GM19468 (cell line): ENCODE data around the gene METTL23.

Experiments
- ATAC-seq: cut with Tn5 transposase; IDR thresholded peaks from one replicate; pipeline ENCODE4 v1.9.1; 2021; ENCODE audit warnings: mild to moderate bottlenecking, moderate library complexity, moderate number of reproducible peaks; ENCODE audit not compliant: unreplicated experiment; ENCODE audit errors: extremely low read depth

Gene METTL23

GRCh38 chr17:76752006-76752405 is 25.4 kb downstream of the METTL23 start:
- ATAC-seq: no peak

DNA sequence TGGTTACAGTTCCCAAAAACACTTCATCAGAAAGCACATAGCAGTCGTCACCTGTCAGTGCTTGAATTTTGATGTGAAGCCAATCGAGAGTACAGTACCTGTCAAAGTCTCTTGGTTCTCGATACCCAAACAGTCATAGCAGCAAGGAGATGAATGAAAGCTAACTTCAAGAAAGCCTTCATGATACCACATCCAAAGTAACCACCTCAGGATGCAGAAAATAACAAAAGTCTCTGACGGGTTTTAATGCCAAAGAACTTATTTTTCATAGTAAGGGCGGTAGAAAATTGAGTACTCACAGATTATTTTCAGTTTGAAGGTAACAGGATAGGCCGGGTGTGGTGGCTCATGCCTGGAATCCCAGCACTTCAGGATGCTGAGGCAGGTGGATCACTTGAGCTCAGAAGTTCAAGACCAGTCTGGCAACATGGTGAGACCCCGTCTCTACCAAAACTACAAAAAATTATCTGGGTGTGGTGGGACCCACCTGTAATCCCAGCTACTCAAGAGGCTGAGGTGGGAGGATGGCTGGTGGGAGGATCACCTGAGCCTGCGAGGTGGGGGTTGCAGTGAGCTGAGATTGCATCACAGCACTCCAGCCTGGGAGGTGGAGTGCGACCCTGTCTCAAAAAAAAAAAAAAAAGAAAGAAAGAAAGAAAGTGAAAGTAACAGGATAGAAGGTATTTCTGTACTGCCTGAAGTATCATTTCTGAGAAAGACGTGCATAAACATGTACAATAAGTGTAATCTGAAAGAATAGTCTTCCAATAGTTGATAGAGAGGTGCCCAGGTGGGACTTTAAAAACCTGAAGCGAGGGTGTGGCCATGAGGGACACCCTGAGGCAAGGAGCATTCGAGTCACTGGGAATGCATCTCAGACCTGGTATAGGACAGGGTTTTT is 26.7 kb downstream of the METTL23 start:
- no peak for ATAC-seq

DNA sequence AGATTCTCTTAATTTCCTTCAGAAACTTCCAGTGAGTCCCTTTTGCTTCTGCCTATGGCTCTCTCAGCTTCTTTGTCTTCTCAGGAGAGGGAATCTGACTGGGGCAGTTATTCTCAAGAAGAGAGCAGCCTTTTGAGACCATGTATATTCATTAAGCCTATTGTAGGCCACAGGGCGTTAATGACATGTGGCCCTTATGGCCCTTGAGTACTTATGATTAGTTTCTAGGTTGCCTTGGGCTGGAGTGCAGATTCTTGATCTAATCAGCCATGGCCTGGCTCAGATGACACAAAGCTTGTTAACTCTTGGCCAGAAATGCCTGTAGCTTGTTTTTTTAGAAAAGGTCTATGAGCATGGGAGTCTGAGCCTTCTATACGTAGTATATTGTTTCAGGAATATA is 28.6 kb downstream of the METTL23 start:
- ATAC-seq: no peak

DNA sequence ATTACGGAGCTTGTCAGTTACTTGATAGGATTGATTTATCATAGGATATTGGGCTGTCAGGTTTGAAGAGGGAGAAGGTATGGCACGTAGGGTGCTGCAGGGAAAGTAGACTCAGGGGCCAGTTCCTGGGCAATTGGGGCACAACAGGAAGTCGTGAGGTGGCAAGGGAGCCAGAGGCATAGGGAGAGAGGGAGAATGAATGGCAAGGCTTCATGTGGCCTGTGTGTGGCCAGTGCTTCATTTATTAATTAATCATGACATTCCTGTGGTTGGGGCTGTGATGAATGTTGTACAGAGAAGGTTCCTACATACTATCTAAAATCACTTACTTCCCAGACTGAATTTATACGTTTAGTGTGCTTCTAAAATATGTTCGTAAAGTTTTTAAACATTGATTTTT is 30.6 kb downstream of the METTL23 start:
- no peak for ATAC-seq

- no peak for ATAC-seq
These were observed 31.9 kb downstream of the METTL23 start for GRCh38 chr17:76758570-76758969.

- ATAC-seq: no peak
These were observed 46.3 kb downstream of the METTL23 start for GRCh38 chr17:76772842-76773525.

GRCh38 chr17:76775021-76775600 is 48.5 kb downstream of the METTL23 start:
- ATAC-seq: no peak

DNA sequence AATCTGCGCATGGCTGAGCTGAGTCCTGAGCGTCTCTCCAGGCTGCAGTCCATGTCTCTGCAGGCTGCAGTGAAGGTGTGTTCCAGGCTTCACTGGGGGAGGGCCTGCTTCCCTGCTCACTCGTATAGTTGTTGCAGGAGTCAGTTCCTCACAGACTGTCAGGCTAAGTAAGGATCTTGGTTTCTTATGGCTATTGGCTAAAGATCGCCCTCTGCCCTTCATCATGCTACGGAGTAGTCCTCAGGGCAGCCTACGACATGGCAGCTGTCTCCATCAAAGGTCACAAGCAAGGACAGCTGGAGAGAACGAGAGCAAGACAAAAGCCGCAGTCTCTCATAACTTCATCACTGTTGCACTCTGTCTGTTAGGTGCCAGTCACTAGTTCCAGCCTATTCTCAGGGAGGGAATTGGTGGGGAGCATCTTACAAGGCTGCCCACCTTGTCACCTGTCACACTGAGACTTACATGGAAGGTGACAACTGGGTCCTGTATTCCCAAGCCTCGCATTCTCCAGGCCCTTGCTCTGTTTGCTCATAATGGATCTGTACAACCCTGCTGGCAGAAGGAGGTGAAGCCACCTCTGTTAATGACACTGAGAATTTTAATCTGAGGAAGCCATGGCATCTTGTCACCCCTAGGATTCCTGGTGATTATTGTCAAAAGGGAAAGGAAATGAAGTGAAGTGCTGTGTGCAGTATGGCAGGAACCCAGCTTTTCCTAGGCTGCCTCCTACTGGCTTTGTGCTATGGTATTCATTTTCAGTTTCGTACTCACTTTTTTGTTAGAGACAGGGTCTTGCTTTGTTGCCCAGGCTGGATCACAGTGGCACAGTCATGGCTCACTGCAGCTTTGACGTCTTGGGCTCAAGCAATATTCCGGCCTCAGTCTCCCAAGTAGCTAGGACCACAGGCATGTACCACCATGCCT is 54.7 kb downstream of the METTL23 start:
- no peak for ATAC-seq

DNA sequence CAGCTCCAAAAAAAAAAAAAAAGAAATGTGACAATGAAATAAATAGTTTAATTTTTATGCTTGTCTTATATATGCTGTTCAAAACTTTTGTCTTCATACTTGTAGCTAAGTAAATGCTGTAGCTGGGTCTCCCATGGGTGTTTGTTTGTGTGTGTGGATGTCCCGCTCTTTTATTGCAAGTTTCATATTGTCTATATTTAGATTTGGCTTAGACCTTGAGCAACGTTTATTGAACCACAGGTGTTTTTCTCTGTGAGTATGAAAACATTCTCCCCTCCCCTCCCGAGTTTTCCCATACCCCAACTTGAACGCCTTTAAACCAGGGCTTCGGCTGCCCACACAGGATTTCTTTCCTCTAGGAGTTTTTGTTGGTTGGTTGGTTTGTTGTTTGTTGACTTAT is 56.5 kb downstream of the METTL23 start:
- no peak for ATAC-seq
